PFSK-1 (cell line): ENCODE measurements around the gene JAK2.

Experiments
- POLR2AphosphoS5 ChIP-seq: IDR thresholded peaks from 2 replicates; pipeline ENCODE4 v1.6.1; 2012; ENCODE audit warnings: low read depth, mild to moderate bottlenecking, control low read depth, low read length, moderate library complexity
- SIN3A ChIP-seq: IDR thresholded peaks from 2 replicates; pipeline ENCODE4 v1.6.1; 2012; ENCODE audit warnings: mild to moderate bottlenecking, low read length, moderate library complexity, borderline replicate concordance; ENCODE audit not compliant: insufficient read depth
- TAF1 ChIP-seq: IDR thresholded peaks from 2 replicates; pipeline ENCODE4 v1.6.1; 2012; ENCODE audit warnings: low read length, control low read depth, borderline replicate concordance; ENCODE audit not compliant: insufficient read depth
- TF ChIP-seq, protein P1 (sequence below), 2 experiments: IDR thresholded peaks; 2 replicates each; pipeline versions ENCODE4 v1.6.1 to v1.8.0; 2011 to 2012; ENCODE audit warnings: low read depth in 2 of 2, low read length in 2 of 2, control low read depth in 1 of 2, inconsistent platforms in 1 of 2, mild to moderate bottlenecking in 1 of 2, moderate library complexity in 1 of 2; ENCODE audit not compliant: insufficient read depth in 1 of 2

DNA sequence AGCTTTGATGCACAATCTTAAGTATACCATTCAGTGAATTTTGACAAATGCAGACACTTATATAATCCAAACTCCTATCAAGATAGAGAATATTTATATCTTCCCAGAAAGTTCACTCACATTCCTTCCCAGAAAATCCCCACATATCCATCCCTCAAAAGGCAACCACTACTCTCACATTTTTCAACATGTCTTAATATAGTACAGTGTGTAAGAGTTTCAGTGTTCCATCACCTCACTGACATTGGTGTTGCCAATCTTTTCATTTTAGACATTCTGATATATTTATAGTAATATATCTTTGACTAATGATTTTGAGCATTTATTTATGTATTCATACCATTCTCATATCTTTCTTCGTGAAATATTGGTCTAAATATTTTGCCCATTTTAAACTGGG, 38.1 kb upstream of the JAK2 start:
- TF ChIP-seq, protein P1, sequence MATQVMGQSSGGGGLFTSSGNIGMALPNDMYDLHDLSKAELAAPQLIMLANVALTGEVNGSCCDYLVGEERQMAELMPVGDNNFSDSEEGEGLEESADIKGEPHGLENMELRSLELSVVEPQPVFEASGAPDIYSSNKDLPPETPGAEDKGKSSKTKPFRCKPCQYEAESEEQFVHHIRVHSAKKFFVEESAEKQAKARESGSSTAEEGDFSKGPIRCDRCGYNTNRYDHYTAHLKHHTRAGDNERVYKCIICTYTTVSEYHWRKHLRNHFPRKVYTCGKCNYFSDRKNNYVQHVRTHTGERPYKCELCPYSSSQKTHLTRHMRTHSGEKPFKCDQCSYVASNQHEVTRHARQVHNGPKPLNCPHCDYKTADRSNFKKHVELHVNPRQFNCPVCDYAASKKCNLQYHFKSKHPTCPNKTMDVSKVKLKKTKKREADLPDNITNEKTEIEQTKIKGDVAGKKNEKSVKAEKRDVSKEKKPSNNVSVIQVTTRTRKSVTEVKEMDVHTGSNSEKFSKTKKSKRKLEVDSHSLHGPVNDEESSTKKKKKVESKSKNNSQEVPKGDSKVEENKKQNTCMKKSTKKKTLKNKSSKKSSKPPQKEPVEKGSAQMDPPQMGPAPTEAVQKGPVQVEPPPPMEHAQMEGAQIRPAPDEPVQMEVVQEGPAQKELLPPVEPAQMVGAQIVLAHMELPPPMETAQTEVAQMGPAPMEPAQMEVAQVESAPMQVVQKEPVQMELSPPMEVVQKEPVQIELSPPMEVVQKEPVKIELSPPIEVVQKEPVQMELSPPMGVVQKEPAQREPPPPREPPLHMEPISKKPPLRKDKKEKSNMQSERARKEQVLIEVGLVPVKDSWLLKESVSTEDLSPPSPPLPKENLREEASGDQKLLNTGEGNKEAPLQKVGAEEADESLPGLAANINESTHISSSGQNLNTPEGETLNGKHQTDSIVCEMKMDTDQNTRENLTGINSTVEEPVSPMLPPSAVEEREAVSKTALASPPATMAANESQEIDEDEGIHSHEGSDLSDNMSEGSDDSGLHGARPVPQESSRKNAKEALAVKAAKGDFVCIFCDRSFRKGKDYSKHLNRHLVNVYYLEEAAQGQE (IDR thresholded peaks at IDR 0.05; ENCODE audit: insufficient read depth in 1 of 2, low read depth in 2 of 2, low read length in 2 of 2) = no peak
- no peak for TF ChIP-seq POLR2AphosphoS5
- no peak for TF ChIP-seq TAF1
- TF ChIP-seq SIN3A = no peak
